Parathyroid adenoma (tissue), 2 donors: ENCODE measurements around the gene TK1.

Experiments used
- H2AFZ ChIP-seq: fragments of 300-600 bp; sonication (generic); one replicate; pipeline ENCODE4 v1.7.0; 2017; ENCODE audit warnings: antibody characterized with exemption, mild to moderate bottlenecking
- H3K27ac ChIP-seq: fragments of 300-600 bp; sonication (generic); one replicate; pipeline ENCODE4 v1.7.0; 2017
- H3K27me3 ChIP-seq: fragments of 300-600 bp; sonication (generic); one replicate; pipeline ENCODE4 v1.7.0; 2017; ENCODE audit warnings: low read length; ENCODE audit not compliant: control insufficient read depth, insufficient read depth
- H3K36me3 ChIP-seq: fragments of 300-600 bp; sonication (generic); one replicate; pipeline ENCODE4 v1.7.0; 2017; ENCODE audit warnings: low read length; ENCODE audit not compliant: control insufficient read depth, insufficient read depth
- H3K4me1 ChIP-seq: fragments of 300-600 bp; sonication (generic); one replicate; pipeline ENCODE4 v1.7.0; 2017; ENCODE audit warnings: control low read depth
- H3K4me2 ChIP-seq: fragments of 300-600 bp; sonication (generic); one replicate; pipeline ENCODE4 v1.7.0; 2017; ENCODE audit warnings: low read length
- H3K4me3 ChIP-seq: fragments of 300-600 bp; sonication (generic); one replicate; pipeline ENCODE4 v1.7.0; 2017; ENCODE audit warnings: low read depth, low read length
- H3K79me2 ChIP-seq: fragments of 300-600 bp; sonication (generic); one replicate; pipeline ENCODE4 v1.7.0; 2017; ENCODE audit warnings: control low read depth
- H3K9ac ChIP-seq: fragments of 300-600 bp; sonication (generic); one replicate; pipeline ENCODE4 v1.7.0; 2017; ENCODE audit warnings: mild to moderate bottlenecking
- H3K9me3 ChIP-seq: fragments of 300-600 bp; sonication (generic); one replicate; pipeline ENCODE4 v1.7.0; 2017; ENCODE audit warnings: low read length; ENCODE audit not compliant: control insufficient read depth
- CTCF ChIP-seq: fragments of 300-600 bp; sonication (generic); IDR thresholded peaks from one replicate; pipeline ENCODE4 v1.7.0; 2017; ENCODE audit warnings: antibody characterized with exemption, mild to moderate bottlenecking
- donor health status: primary hyperparathyroidism.

Gene TK1

GRCh38 chr17:78175643-78175981, 11.2 kb downstream of the TK1 start:
- Histone ChIP-seq H3K27me3 (no peaks in the 10 kb centered on the region), H3K4me2 (no peak overlapping the region), H3K4me3 (no peak overlapping the region), H3K79me2 (no peaks in the 10 kb centered on the region), H3K36me3 (no peaks in the 10 kb centered on the region), H3K27ac (no peak overlapping the region), H2AFZ (no peak overlapping the region), H3K9ac (no peak overlapping the region), H3K4me1 (peaks cover 2% of the 10 kb centered on the region), H3K9me3 (no peaks in the 10 kb centered on the region)
- TF ChIP-seq CTCF, result no peak

GRCh38 chr17:78174870-78175642, 11.8 kb downstream of the TK1 start:
- H3K4me3 ChIP-seq, result no peak overlapping the region
- TF ChIP-seq CTCF, result no peak
- no peak overlapping the region for H2AFZ ChIP-seq
- H3K36me3 ChIP-seq, result no peaks in the 10 kb centered on the region
- no peaks in the 10 kb centered on the region for H3K27me3 ChIP-seq
- no peaks in the 10 kb centered on the region for H3K79me2 ChIP-seq
- no peak overlapping the region for H3K4me2 ChIP-seq
- peak overlapping the region; percentile 47 for H3K27ac ChIP-seq
- H3K9me3 ChIP-seq, result no peaks in the 10 kb centered on the region
- peaks cover 2% of the 10 kb centered on the region for H3K4me1 ChIP-seq
- no peak overlapping the region for H3K9ac ChIP-seq

- no peaks in the 10 kb centered on the region for H3K27me3 ChIP-seq
- no peak overlapping the region for H3K9ac ChIP-seq
- no peaks in the 10 kb centered on the region for H3K36me3 ChIP-seq
- H2AFZ ChIP-seq, result no peak overlapping the region
- peaks cover 7% of the 10 kb centered on the region for H3K4me1 ChIP-seq
- no peaks in the 10 kb centered on the region for H3K79me2 ChIP-seq
- no peak for TF ChIP-seq CTCF
- H3K27ac ChIP-seq, result peak overlapping the region; percentile 47
- no peak overlapping the region for H3K4me2 ChIP-seq
- no peak overlapping the region for H3K4me3 ChIP-seq
- H3K9me3 ChIP-seq, result no peaks in the 10 kb centered on the region
These were observed 12.4 kb downstream of the TK1 start for GRCh38 chr17:78174346-78174869.

GRCh38 chr17:78173097-78173715, 13.6 kb downstream of the TK1 start:
- H3K4me2 ChIP-seq, result no peak overlapping the region
- H3K4me1 ChIP-seq, result peaks cover 7% of the 10 kb centered on the region
- no peak overlapping the region for H3K27ac ChIP-seq
- no peaks in the 10 kb centered on the region for H3K36me3 ChIP-seq
- no peak overlapping the region for H2AFZ ChIP-seq
- no peak overlapping the region for H3K9ac ChIP-seq
- H3K9me3 ChIP-seq, result no peaks in the 10 kb centered on the region
- H3K4me3 ChIP-seq, result no peak overlapping the region
- no peaks in the 10 kb centered on the region for H3K79me2 ChIP-seq
- no peaks in the 10 kb centered on the region for H3K27me3 ChIP-seq
- no peak for TF ChIP-seq CTCF
